ENCODE measurements around the gene ARMC5.
"Not testable (repeated sequence)": the region's sequence is repeated elsewhere in the genome, so short reads cannot be mapped to it uniquely, and the experiment has no call there.

DNA sequence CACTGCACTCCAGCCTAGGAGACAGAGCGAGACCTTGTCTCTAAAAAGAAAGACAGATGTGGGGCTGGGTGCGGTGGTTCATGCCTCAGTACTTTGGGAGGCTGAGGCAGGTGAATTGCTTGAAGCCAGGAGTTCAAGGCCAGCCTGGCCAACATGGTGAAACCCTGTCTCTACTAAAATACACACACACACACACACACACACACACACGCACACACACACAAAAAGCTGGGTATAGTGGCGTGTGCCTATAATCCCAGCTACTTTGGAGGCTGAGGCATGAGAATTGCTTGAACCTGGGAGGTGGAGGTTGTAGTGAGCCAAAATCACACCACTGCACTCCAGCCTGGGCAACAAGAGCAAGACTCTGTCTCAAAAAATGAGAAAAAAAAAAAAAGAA lies 24.7 kb downstream of the ARMC5 start:
- TF ChIP-seq, protein P1, sequence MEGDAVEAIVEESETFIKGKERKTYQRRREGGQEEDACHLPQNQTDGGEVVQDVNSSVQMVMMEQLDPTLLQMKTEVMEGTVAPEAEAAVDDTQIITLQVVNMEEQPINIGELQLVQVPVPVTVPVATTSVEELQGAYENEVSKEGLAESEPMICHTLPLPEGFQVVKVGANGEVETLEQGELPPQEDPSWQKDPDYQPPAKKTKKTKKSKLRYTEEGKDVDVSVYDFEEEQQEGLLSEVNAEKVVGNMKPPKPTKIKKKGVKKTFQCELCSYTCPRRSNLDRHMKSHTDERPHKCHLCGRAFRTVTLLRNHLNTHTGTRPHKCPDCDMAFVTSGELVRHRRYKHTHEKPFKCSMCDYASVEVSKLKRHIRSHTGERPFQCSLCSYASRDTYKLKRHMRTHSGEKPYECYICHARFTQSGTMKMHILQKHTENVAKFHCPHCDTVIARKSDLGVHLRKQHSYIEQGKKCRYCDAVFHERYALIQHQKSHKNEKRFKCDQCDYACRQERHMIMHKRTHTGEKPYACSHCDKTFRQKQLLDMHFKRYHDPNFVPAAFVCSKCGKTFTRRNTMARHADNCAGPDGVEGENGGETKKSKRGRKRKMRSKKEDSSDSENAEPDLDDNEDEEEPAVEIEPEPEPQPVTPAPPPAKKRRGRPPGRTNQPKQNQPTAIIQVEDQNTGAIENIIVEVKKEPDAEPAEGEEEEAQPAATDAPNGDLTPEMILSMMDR (IDR thresholded peaks at IDR 0.05) = not testable (repeated sequence)
- TF ChIP-seq POLR2AphosphoS5, POLR2A (IDR thresholded peaks at IDR 0.05): not testable (repeated sequence)
